Gastroesophageal sphincter (tissue), 3 donors: Measurements from ENCODE around the gene RBFOX2.

Experiments used
- POLR2A ChIP-seq, 2 donors: fragments of 450-650 bp; IDR thresholded peaks; one replicate each; pipeline ENCODE4 v1.6.1; 2017; ENCODE audit warnings: antibody characterized with exemption in 2 of 2, mild to moderate bottlenecking in 2 of 2, moderate library complexity in 1 of 2
- POLR2AphosphoS5 ChIP-seq: sonication (generic); formaldehyde crosslinking; IDR thresholded peaks from one replicate; pipeline ENCODE4 v1.6.1; 2017; ENCODE audit warnings: antibody characterized with exemption
- TF ChIP-seq, protein P1 (sequence below), 4 experiments: fragments of 200-600 bp in 2 of 4; fragments of 450-650 bp in 2 of 4; sonication (generic) in 1 of 4; IDR thresholded peaks; one replicate each; pipeline ENCODE4 v1.5.1; 2017 to 2019; ENCODE audit warnings: antibody characterized with exemption in 4 of 4, mild to moderate bottlenecking in 2 of 4, moderate library complexity in 2 of 4

GRCh38 chr22:35930933-35931332 lies 97.7 kb downstream of the RBFOX2 start:
- TF ChIP-seq, protein P1, sequence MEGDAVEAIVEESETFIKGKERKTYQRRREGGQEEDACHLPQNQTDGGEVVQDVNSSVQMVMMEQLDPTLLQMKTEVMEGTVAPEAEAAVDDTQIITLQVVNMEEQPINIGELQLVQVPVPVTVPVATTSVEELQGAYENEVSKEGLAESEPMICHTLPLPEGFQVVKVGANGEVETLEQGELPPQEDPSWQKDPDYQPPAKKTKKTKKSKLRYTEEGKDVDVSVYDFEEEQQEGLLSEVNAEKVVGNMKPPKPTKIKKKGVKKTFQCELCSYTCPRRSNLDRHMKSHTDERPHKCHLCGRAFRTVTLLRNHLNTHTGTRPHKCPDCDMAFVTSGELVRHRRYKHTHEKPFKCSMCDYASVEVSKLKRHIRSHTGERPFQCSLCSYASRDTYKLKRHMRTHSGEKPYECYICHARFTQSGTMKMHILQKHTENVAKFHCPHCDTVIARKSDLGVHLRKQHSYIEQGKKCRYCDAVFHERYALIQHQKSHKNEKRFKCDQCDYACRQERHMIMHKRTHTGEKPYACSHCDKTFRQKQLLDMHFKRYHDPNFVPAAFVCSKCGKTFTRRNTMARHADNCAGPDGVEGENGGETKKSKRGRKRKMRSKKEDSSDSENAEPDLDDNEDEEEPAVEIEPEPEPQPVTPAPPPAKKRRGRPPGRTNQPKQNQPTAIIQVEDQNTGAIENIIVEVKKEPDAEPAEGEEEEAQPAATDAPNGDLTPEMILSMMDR (IDR thresholded peaks at IDR 0.05): peak; percentile 51 to 86 (median 82)
- peak; percentile 77 for TF ChIP-seq POLR2AphosphoS5
- no peak for TF ChIP-seq POLR2A (IDR thresholded peaks at IDR 0.05)
